ENCODE data around the gene C3orf70.

Gene C3orf70

DNA sequence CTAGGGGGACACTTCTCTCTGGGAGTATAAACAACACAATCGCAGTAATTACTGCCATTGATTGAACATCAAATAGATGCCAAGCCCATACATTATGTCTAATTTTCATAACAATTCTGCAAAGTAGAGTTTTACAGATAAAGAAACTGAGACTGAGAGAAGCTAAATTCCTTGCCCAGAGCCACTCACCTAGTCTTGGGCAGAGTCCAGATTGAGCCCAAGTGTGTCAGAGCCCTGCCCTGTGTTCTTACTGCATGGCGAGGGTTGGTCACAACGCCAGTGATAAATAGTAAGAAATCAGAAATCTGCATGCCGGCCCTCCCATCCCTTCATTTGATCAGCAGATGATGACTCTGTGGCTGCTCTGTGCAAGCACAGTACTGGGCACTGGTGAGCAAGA, 106.3 kb downstream of the C3orf70 start:
- DNase-seq = no peak

DNA sequence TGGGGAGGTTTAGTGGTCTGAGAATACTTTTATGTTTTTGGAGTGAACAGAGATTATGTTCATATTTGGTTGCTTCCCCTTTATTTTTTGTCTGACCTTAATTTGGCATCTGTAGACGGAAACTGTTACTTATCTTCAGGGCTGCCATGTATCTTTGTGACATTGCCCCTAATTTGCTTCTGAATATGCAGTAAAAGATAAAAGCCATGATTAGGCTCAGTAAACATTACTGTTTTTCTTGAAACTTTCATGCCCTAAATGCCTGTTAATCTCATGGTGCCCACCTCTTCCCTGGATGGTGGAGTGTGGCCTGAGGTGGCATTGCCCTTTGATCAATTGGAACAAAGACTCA, 106.7 kb downstream of the C3orf70 start:
- DNase-seq = no peak

DNA sequence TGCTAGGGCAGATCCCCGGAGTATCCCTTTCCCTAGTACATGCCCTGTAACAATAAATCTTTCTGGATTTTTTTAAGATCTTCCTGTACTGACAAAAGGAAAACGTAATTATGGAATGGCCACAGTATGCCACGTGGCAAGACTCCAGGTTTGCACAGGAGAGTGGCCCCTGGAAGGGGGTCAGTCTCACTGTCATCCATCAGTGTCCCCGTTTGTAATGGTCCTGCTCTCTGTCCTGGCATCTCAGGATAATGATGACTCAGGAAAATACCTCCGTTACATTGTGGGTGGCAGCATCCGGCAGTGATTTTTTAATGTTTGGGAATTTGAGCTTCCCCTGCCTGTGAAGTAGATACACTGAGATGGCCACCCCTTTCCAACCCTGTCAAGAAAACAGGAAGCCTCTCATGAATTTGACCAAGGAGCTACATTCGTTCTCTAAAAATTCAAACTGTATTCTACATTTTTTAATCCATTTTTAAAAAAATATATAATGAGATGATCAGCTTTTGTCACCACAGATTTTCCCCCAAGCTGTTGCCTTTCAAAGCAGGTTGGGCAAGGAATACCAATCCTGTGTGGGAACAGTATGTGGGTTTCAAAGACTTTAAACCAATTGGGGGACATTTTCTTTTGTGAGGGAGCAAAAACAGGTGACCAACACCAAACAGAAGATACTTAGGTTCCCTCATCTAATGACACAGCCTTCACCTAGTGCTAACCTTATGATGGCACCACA, 110.4 kb downstream of the C3orf70 start:
- no peak for DNase-seq

DNA sequence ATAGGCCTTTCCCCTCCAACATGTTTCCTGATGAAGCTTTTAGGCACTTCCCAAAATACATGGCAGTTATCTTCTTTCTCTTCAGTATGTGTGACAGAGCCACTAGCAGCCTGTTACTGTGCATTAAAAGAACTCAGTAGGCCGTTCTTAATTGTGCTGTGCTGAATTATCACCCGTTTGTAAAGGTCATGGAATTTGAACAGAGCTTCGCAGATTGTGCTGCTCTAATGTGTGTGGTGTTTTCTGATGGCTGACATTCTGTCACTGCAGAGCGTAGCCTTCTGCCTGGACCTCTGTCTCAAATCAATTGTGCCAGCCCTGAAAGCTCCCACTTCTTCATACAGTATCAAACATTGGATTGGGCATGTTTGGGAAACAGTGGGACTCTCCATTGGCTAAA, 111.3 kb downstream of the C3orf70 start:
- DNase-seq = no peak

DNA sequence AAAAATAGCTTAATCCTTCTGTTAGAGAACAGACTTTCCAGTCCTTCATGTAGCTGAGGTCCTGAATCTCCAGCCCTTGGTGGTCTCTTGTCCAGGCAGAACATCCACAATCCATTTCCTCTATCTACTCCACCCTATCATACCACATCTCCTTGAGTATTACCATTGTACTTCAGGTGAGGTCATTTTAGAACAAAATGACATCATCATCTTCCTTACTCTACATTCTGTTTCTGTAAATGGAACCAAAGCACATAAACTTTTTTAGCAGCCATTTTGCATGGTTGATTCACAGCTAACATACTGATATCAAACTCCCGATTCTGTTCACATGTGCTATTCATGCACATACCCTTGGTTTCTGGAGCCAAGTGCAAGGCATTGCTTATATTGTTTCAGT, 112.4 kb downstream of the C3orf70 start:
- DNase-seq = no peak

DNA sequence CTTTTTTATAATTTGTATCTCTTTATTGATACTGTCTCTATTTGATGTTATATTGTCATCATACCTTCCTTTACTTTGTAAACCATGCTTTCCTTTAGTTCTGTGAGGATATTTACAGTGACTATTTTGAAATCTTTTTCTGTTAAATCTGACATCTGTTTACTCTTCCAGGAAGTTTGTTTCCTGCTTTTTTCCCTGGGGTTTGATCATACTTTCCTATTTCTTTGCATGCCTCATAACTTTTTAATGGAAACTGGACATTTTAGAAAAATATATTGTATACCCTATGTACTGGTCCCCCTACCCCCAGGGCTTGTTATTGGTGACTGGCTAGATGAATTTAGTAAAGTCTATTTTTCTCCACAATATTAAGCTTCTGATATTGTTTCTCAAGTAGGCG, 115.1 kb downstream of the C3orf70 start:
- no peak for DNase-seq

DNA sequence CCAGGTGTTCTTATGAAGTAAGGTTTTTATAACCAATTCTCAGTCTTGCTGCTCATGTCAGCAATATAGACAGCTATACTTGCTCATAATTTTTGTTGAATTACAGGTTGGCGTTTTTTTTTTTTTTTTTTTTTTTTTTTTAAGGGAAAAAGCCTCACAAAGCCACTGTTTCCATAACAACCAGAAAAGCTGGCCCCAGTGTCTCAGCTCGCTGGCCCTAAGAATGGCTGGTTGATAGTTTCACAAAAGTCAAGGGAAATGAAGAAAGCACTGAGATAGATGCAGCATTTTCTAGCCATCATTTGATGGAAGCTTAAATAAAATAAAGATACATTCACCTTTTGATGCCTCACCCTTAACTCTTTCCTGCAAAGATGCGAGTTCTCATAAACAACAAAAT, 121.9 kb downstream of the C3orf70 start:
- DNase-seq = no peak

DNA sequence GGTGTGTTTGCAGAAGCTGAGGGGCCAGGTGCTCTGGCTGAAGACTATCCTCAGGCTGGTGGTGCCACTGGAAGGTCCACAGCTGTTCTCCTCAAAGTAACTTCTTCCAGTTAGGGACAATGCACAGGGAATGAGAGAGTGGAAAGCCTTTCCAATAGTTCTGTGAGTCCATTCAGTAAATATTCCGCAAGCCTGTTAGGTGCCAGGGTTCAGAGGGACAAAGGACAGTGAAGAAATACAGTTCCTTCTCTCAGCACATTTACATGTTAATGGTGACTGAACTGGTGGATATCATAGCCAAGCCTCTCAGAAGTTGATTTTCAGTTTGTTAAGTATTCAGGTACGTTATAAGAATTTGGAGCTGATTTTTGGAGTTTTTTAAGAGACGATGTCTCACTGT, 122.5 kb downstream of the C3orf70 start:
- DNase-seq = no peak

DNA sequence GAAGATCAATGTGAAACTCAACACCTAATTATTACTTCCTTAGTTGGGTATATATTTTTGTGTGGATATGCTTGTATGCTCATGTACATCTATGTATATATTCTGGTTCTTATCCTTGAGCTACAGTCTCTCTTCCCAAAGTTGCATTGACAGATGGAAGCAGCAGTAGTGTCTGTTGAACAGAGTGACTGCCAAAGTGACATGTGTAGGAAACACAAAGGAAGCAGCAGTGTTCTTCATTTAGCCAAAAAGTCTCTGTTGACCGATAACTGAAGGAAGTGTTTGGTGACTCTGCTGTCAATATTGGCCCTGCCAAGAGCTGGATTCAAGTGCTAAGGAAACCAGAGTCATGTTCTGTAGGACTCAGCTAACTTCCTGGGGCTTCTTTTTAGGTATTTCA, 123.8 kb downstream of the C3orf70 start:
- DNase-seq = no peak

DNA sequence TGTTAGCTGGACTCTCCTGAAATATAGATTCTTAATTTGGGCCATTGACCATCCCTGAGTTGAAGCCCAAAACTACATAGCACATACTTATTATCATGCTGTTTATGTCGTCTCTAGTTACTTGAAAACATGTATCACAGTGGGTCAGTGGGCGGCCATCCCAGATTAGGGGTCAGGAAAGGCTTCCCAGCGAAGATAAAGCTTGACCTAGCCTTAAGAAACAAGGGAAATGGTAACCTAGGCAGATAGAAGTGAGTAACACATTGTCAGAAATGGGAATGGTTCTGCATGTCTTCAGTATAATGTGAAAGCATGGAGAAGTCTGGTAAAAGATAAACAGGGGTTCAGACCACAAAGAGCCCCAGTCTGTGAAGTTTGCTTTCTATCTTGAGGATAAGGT, 124.7 kb downstream of the C3orf70 start:
- DNase-seq = no peak
